Neural progenitor cell (in vitro differentiated cells): ENCODE measurements around the gene FAM117B.

Experiments
- EZH2 ChIP-seq: fragments of 200-600 bp; sonication (generic); IDR thresholded peaks from 2 replicates; pipeline ENCODE4 v1.6.1; 2017; ENCODE audit warnings: antibody characterized with exemption, mild to moderate bottlenecking, moderate library complexity
- TF ChIP-seq, protein P1 (sequence below): fragments of 200-600 bp; sonication (generic); IDR thresholded peaks from 2 replicates; pipeline ENCODE4 v1.5.1; 2017; ENCODE audit warnings: antibody characterized with exemption, mild to moderate bottlenecking

DNA sequence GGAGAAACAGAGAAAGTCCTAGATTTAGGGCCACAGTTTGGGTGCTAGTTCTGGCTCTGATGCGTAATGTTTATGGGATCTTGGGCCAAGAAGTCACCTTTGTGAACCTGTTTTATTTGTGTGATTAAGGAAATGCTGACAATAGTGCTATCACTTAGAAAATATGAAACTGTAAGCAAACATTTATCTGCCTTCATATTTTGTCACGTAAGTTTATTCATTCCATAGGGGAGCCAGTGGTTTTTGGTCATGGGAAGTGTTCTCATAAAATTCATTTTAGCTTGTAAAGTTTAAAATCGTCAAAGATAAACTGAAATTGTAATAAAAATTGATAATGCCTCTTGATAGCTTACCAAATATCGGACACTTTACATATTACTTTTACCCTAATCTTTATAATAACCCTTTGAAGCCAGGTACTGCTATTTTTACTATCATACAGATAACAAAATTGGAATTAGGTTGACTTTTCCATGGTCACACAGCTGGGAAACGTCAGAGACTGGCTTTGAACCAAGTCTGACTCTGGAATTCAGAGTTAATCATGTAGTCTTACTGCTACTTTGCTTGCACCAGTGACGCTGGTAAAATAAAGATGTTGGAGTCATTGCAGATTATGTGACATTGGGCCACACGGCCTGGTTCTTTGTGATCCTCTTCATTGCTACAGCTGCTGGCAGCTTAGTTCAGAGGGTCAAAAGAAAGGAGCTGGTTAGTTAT is 137.1 kb downstream of the FAM117B start:
- TF ChIP-seq, protein P1, sequence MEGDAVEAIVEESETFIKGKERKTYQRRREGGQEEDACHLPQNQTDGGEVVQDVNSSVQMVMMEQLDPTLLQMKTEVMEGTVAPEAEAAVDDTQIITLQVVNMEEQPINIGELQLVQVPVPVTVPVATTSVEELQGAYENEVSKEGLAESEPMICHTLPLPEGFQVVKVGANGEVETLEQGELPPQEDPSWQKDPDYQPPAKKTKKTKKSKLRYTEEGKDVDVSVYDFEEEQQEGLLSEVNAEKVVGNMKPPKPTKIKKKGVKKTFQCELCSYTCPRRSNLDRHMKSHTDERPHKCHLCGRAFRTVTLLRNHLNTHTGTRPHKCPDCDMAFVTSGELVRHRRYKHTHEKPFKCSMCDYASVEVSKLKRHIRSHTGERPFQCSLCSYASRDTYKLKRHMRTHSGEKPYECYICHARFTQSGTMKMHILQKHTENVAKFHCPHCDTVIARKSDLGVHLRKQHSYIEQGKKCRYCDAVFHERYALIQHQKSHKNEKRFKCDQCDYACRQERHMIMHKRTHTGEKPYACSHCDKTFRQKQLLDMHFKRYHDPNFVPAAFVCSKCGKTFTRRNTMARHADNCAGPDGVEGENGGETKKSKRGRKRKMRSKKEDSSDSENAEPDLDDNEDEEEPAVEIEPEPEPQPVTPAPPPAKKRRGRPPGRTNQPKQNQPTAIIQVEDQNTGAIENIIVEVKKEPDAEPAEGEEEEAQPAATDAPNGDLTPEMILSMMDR, result no peak
- no peak for TF ChIP-seq EZH2
